Fibroblast of skin of left quadriceps (primary cell): ENCODE results near the gene LCN2.
"Not testable (repeated sequence)": the region's sequence is repeated elsewhere in the genome, so short reads cannot be mapped to it uniquely, and the experiment has no call there.

ENCODE experiments used
- DNase-seq, 2 experiments: peaks; one replicate each; pipeline ENCODE4 v3.0.0-alpha.2; 2013; ENCODE audit warnings: low read depth in 2 of 2

The LCN2 gene

DNA sequence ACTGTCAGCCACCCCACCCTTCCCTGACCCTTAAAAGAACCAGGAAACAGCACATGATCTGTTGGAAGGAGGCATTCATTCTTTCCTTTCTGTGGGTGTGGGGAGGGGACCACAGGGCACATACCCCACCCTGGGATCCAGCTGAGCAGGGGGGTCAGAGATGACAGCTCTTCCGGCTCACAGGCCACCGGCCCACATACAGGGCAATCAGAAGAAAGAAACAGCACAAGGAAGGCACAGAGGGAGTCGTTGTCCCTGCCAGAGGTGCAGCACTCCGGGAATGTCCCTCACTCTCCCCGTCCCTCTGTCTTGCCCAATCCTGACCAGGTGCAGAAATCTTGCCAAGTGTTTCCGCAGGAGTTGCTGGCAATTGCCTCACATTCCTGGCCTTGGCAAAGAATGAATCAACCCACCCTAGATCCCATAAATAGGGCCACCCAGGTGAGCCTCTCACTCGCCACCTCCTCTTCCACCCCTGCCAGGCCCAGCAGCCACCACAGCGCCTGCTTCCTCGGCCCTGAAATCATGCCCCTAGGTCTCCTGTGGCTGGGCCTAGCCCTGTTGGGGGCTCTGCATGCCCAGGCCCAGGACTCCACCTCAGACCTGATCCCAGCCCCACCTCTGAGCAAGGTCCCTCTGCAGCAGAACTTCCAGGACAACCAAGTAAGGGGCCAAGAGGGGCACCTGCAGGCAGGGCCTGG, at the start of gene LCN2:
Gene LCN2 (plus strand): TSS at position 453 of the 701 bp plus-strand sequence. CDS start 73 bp downstream, at position 526.
- DNase-seq, result no peak

DNA sequence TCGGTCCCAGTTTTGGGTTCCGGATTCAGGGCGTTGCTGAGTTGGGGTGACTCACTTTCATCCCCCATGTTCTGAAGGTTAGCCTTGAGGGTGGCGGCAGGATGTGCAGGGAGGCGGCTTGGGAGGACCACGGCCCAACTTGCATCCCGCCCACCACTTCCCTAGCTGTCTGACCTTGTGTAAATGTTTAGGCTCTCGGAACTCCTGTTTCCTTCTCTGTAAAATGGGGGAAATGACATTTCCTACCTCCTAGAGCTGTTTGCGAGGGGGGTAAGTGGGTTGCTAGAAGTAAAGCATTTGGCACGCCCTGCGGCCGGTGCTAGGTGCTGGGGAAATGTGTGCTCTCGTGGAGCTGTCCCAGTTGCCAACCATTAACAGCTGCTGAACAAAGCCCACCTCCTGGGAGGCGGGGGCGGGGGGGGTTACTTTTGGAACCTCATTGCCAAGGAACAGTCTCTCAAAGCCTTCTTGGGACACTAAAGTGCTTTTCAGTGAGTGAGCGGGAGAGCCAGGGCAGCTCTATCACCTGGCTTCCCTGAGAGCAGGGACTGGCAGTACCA, 49.2 kb upstream of the LCN2 start:
- no peak for DNase-seq

DNA sequence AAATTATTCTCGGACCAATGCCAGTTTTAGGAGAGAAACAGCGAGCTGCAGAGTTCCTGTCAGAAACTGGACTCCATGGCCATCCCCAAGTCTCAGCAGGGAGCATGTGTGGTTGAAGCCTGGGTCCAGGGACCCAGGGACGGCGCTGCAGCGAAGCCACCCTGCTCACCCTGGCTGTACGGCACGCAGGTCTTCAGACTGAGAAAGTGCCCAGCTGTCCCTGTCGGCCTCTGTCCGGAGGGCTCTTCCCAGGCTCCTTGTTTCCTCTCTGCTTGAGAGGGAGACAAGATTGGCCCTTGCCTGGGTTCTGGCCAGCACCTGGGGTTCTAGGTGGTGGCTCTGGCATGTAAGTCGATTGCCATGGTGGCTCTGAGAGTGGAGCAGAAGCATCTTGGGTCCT, 48.7 kb upstream of the LCN2 start:
- DNase-seq, result no peak

DNA sequence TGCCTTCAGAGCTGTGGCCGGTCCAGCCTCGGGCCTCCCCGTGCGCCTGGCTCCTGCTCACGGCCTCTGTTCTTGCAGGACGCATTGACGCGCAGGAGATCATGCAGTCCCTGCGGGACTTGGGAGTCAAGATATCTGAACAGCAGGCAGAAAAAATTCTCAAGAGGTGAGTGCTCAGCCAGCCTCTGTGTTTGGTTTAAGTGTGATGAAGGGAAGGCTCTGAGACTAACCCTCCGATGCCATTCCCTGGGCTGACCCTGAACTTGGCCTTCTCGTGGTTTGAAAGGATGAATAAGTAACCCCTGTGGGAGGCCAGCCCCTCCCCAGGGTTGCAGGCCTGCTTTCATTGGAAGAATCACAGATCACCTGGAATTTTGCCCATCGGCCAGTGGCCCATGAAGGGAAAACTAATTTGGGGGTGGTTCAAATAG, 48.0 kb upstream of the LCN2 start:
- no peak for DNase-seq

DNA sequence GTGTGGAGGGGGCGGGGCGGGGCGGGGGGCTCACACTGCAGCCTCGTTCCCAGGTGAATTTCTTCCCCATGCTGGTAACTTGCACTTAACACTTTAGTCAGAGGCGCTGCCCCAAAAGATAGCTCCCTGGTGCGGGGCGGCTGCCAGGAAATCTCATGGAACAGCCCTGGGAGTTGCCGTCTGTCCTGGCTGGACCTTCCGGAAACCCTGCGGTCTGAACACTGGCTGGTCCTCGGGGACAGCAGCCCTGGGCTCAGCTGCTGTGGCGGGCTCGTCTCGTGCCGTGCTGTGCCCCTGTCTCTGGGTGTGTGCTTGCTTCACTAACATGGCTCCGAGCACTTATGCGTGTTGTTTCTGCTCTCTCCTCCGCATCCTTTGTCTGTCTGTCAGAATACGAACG, 47.6 kb upstream of the LCN2 start:
- no peak for DNase-seq

DNA sequence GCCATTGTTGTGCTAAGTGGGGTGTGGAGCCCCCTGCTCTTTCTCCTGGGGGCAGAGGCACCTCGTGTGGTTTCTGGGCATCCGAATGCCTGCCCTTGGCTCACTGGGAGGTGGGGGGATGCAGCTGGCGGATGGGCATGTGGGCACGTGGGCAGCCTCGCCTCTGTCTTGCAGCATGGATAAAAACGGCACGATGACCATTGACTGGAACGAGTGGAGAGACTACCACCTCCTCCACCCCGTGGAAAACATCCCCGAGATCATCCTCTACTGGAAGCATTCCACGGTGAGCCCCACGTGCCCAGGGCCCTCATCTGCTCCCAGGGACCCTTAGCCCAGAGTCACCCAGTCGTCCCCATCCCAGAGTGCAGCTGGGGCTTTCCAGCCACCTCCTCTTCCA, 47.1 kb upstream of the LCN2 start:
- DNase-seq, result no peak

DNA sequence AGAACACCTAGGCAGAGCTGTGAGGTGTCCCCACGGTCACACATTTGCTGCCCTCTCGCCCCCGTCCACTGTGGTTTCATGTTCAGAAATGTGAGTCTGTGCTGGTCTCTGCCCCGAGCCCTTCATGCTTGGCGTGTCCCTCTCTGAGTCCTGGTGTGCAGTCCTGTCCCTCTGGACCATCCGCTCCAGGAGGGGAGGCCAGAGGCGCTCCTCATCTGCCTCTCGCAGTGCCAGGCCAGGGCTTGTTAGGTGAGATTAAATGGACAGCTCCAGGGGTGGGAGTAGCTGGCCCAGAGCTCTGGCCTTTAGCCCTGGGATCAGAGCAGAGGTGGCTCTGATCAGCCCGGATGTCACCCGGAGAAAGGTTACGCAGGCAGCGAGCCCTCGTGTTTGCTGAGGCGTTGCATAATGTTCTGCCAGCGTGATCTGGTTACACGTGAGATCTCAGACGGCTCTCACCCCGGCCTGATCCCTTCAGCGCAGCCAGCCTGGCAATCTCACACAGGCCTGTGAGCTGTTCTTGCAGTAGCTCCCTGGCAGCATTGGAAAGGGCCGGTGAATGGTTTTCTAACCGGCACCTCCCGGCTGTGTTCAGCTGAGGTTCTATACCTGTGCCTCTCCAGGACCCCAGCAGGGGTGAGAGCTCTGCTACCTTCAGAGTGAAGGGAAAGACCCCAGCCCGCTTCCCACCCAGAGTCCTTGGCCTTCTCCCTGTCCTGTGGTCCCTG, 46.2 kb upstream of the LCN2 start:
- DNase-seq, result no peak

DNA sequence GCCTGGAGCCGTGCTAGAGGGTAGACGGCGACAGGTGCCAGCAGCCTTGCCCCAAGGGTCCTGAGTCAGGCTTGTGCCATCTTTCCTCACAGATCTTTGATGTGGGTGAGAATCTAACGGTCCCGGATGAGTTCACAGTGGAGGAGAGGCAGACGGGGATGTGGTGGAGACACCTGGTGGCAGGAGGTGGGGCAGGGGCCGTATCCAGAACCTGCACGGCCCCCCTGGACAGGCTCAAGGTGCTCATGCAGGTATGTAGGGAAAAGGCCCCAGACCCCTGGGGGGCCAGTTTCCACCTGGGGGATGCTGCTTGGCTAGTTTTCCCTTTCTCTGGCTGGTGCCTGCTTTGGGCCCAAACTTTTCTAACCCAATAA, 45.7 kb upstream of the LCN2 start:
- no peak for DNase-seq

DNA sequence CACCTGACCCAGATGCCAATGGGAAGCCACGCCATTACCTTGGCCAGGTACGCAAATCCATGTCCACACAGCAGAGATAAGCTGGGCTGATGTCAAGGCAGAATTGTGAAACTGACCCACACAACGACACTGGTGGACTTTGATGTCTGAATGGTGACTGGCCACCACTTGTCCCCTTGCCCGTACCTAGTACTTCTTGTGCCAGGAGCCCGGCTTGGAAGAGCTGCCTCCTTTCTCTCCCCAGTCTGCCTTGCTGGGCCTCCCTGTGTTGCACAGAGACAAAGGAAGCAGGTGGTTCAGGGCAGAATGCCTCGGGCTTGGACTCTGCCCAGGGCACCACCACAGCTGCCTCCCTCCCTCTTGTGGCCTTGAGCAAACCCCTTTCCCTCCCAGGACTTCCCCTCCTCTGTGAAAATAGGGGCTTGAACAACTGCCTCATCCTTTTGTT, 45.1 kb upstream of the LCN2 start:
- no peak for DNase-seq

DNA sequence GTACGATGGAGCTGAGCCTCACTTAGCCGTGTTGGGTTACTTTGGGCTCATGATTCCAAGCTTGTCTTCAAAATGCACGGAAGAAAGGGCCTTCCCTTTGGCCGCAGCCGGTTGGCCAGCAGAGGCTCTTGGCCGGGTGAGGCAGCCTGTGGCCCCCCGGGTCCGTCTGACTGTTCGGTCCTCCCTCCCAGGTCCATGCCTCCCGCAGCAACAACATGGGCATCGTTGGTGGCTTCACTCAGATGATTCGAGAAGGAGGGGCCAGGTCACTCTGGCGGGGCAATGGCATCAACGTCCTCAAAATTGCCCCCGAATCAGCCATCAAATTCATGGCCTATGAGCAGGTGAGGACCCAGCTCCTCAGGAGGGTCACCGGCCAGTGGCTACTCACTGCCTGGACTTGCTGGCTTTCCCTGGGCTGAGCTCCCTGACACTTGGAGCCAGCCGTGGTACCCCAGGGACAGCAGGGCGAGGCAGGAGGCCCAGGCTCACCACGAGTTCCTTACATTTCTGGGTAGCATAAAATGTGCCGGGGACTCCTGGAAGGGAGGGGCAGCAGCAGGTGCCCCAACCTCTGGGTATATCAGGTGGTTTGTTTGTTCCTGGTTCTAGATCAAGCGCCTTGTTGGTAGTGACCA, 43.6 kb upstream of the LCN2 start:
- no peak for DNase-seq

DNA sequence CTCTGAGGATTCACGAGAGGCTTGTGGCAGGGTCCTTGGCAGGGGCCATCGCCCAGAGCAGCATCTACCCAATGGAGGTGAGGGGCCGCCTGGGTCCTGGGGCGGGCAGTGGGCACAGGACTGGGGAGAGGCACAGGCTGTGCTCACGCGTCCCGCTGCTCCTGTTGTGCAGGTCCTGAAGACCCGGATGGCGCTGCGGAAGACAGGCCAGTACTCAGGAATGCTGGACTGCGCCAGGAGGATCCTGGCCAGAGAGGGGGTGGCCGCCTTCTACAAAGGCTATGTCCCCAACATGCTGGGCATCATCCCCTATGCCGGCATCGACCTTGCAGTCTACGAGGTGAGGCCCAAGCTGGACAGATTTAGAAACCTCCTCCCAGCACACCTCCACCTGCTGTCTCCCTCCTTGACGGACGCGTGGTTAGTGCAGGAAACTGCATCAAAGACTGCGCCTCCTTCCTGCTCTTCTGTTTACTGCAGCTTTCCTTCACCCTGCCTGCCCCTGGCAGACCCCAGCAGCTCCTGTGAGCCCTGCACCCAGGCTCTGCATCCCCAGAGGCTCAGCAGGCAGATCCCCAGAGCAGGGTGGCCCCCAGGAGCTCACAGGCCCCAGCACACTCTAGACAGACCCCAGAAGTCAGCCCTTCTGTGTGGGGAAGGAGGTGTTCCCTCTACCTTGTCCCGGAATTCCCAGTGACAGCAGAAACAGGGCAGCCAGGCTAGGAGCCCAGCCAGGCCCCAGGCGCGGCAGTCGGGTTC, 42.9 kb upstream of the LCN2 start:
- DNase-seq, result no peak

DNA sequence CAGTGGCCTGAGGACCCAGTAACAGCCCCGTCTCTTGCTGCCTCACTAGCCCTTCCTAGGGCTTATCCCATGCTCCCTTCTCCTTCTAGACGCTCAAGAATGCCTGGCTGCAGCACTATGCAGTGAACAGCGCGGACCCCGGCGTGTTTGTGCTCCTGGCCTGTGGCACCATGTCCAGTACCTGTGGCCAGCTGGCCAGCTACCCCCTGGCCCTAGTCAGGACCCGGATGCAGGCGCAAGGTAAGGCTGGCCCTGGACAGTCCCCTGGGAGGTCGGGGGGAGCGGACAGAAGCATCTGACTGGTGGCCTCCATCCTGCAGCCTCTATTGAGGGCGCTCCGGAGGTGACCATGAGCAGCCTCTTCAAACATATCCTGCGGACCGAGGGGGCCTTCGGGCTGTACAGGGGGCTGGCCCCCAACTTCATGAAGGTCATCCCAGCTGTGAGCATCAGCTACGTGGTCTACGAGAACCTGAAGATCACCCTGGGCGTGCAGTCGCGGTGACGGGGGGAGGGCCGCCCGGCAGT, 42.2 kb upstream of the LCN2 start:
- no peak for DNase-seq

DNA sequence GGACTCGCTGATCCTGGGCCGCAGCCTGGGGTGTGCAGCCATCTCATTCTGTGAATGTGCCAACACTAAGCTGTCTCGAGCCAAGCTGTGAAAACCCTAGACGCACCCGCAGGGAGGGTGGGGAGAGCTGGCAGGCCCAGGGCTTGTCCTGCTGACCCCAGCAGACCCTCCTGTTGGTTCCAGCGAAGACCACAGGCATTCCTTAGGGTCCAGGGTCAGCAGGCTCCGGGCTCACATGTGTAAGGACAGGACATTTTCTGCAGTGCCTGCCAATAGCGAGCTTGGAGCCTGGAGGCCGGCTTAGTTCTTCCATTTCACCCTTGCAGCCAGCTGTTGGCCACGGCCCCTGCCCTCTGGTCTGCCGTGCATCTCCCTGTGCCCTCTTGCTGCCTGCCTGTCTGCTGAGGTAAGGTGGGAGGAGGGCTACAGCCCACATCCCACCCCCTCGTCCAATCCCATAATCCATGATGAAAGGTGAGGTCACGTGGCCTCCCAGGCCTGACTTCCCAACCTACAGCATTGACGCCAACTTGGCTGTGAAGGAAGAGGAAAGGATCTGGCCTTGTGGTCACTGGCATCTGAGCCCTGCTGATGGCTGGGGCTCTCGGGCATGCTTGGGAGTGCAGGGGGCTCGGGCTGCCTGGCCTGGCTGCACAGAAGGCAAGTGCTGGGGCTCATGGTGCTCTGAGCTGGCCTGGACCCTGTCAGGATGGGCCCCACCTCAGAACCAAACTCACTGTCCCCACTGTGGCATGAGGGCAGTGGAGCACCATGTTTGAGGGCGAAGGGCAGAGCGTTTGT, 41.6 kb upstream of the LCN2 start:
- DNase-seq, result no peak

DNA sequence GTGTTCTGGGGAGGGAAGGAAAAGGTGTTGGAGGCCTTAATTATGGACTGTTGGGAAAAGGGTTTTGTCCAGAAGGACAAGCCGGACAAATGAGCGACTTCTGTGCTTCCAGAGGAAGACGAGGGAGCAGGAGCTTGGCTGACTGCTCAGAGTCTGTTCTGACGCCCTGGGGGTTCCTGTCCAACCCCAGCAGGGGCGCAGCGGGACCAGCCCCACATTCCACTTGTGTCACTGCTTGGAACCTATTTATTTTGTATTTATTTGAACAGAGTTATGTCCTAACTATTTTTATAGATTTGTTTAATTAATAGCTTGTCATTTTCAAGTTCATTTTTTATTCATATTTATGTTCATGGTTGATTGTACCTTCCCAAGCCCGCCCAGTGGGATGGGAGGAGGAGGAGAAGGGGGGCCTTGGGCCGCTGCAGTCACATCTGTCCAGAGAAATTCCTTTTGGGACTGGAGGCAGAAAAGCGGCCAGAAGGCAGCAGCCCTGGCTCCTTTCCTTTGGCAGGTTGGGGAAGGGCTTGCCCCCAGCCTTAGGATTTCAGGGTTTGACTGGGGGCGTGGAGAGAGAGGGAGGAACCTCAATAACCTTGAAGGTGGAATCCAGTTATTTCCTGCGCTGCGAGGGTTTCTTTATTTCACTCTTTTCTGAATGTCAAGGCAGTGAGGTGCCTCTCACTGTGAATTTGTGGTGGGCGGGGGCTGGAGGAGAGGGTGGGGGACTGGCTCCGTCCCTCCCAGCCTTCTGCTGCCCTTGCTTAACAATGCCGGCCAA, 40.8 kb upstream of the LCN2 start:
- DNase-seq, result no peak

DNA sequence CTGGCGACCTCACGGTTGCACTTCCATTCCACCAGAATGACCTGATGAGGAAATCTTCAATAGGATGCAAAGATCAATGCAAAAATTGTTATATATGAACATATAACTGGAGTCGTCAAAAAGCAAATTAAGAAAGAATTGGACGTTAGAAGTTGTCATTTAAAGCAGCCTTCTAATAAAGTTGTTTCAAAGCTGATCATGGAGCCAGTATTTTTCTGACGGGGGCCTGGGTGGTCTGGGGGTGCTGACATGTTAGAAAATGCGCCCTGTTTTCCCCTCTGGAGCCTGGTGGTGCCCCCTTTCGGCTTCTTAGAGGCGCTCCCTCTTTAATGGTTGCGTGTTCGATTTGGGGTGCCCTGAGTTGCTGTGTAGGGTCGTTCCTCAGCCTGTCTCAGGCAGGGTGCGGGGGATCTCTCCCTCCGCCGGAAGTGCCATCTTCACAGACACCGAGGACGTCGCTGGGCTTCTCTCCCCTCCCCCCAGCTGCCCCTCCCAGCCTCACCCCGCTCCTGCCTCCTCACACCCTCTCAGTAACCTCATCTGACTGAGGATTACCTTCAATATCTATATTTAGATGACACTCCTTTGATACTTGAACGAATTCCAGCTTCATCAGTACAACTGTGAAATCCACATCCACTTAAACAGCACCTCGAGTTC, 40.1 kb upstream of the LCN2 start:
- no peak for DNase-seq

DNA sequence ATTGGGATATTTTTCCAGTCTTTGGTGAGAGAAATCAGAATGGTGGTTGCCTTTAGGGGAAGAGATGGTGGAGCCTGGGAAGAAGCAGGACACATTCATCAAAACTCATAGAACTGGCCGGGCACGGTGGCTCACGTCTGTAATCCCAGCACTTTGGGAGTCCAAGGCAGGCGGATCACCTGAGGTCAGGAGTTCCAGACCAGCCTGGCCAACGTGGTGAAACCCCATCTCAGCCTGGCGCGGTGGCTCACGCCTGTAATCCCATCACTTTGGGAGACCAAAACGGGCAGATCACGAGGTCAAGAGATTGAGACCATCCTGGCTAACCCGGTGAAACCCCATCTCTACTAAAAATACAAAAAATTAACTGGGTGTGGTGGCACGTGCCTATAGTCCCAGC, 37.5 kb upstream of the LCN2 start:
- not testable (repeated sequence) for DNase-seq

DNA sequence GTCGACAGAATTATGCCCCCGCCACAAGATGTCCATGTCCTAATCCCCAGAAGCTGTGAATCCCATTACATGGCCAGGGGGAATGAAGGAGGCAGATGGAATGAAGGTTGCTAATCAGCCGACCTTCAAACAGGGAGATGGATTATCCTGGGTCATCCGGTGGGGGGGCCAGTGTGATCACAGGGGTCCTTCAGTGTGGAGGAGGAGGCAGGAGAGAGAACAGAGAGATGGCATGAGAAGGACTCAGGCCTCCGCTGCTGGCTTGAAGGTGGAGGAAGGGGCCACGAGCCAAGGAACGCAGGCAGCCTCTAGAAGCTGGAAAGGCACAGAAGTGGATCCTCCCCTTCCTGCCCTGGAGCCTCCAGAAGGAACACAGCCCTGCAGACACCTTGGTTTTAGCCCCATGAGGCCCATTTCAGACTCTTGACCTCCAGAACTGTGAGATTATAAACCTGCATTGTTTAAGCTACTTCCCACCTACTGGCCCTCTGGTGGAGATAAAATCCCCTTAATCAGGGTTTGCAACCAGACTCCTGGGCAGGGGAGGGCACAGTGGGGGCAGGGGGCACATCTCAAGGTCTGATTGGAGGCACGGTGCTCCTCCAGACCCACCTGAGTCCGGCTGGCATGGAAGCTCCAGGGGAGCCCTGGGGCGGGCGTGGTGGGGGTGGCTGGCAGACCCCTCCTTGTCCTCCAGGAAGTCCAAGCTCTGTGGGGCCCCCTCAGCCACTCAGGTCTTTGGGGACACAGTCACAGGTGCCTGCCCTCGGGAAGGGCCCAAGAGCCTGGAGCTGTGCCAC, 35.5 kb upstream of the LCN2 start:
- no peak for DNase-seq

DNA sequence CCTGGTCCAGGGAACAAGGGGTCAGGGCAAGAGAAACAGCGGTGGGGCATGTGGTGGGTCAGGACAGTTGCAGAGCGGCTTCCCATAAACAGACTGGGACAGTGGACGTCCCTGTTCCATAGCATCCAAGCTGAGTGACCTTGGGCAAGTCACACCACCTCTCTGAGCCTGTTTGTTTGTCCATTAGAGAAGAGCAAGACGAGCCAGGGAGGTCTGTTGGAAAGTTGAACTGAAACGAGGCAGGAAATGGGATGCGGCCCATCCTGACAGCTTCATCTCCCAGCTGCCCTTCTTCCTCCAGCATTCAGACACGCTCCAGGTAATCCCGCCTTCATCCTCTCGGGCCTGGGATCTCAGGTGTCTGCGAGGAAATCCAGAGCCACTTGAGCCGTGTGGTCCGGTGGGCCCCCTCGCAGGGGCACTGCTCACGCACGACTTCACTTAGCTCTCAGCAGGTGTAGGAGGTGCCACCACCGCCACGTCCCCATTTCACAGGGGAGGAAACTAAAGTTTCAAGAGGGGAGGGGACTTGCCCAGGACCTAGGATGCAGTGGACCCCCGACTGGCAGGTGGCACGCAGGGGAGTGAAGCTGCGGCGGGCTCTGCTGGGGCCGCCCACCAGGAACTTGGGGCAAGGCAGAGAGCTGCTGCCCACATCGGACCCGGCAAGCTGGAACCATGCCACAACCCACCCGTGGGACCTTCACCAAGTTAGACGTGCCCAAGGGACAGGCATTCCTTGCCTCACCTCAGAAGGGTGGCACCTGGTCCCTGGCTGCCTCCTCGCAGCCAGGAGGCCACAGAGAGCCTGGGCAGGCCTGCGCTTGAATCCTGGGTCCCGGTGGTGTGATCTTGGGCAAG, 34.7 kb upstream of the LCN2 start:
- DNase-seq, result no peak
